ENCODE measurements around the gene RNF103. TPM values are rescaled to one million over a fixed set of nuclear protein-coding genes. Genes with fewer than 3 reads are reported as not detected.

Gene RNF103
- total RNA-seq, 2 donors from 2014 or later = 33.7 to 46.8 TPM

DNA sequence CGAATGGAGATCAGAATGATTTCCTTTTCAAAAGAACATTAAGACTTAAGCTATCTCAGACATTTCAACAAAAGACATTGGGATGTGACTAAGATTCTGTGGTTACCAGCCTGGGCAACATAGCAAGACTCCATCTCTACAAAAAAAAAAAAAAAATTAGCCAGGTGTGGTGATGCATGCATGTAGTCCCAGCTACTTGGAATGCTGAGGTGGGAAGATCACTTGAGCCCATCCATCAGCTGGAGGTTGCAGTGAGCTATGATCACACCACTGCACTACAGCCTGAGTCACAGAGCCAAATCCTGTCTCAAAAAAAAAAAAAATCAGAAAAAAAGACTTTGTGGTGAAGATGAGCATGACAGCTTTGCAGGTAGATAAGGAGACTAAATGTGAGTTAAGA lies 12.8 kb downstream of the RNF103 start:
- no peak overlapping the region for H3K4me3 ChIP-seq
- H3K27ac ChIP-seq = no peak overlapping the region
- peaks cover 30% of the 10 kb centered on the region for H3K36me3 ChIP-seq
- TF ChIP-seq, protein P1, sequence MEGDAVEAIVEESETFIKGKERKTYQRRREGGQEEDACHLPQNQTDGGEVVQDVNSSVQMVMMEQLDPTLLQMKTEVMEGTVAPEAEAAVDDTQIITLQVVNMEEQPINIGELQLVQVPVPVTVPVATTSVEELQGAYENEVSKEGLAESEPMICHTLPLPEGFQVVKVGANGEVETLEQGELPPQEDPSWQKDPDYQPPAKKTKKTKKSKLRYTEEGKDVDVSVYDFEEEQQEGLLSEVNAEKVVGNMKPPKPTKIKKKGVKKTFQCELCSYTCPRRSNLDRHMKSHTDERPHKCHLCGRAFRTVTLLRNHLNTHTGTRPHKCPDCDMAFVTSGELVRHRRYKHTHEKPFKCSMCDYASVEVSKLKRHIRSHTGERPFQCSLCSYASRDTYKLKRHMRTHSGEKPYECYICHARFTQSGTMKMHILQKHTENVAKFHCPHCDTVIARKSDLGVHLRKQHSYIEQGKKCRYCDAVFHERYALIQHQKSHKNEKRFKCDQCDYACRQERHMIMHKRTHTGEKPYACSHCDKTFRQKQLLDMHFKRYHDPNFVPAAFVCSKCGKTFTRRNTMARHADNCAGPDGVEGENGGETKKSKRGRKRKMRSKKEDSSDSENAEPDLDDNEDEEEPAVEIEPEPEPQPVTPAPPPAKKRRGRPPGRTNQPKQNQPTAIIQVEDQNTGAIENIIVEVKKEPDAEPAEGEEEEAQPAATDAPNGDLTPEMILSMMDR (IDR thresholded peaks at IDR 0.05) = no peak
- H3K27me3 ChIP-seq (replicated peaks; ENCODE audit: insufficient read depth) = no peaks in the 10 kb centered on the region
- no peak for ATAC-seq (ENCODE audit: insufficient number of reproducible peaks, low FRiP score, low read depth)
- DNase-seq (ENCODE audit: low spot score) = no peak
- H3K9me3 ChIP-seq = no peaks in the 10 kb centered on the region
- peaks cover 0 to 7% of the 10 kb centered on the region in 2 donors for H3K4me1 ChIP-seq (ENCODE audit: control insufficient read depth in 1 of 2, low read depth in 2 of 2)

DNA sequence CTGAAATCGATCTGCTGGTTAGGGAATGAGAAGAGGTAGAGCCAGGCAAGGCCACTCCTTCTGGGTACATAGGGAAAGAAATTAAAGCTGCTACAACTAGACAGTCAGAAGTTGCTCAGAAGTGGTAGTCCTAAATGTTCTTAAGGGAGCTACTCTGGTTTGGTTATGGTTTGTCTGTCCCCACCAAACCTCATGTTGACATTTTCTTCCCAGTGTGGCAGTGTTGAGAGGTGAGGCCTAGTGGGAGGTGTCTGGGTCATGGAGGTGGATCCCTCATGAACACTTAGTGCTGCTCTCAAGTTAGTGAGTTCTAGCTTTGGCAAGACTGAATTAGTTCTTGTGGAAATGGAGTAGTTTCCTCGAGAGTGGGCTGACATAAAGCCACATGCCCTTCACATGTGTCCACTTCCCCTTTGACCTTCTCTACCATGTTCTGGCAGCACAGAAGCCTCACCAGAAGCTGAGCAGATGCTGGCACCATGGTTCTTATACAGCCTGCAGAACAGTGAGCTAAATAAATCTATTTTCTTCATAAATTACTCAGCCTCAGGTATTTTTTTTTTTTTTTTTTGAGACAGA lies 14.7 kb downstream of the RNF103 start:
- Histone ChIP-seq H3K4me1 (ENCODE audit: control insufficient read depth in 1 of 2, low read depth in 2 of 2) (peaks cover 0 to 7% of the 10 kb centered on the region in 2 donors), H3K36me3 (peaks cover 35% of the 10 kb centered on the region), H3K4me3 (no peak overlapping the region), H3K27me3 (replicated peaks; ENCODE audit: insufficient read depth) (no peaks in the 10 kb centered on the region), H3K27ac (no peak overlapping the region), H3K9me3 (no peaks in the 10 kb centered on the region)
- TF ChIP-seq, protein P1 (IDR thresholded peaks at IDR 0.05) = no peak
- DNase-seq (ENCODE audit: low spot score) = no peak
- no peak for ATAC-seq (ENCODE audit: insufficient number of reproducible peaks, low FRiP score, low read depth)

DNA sequence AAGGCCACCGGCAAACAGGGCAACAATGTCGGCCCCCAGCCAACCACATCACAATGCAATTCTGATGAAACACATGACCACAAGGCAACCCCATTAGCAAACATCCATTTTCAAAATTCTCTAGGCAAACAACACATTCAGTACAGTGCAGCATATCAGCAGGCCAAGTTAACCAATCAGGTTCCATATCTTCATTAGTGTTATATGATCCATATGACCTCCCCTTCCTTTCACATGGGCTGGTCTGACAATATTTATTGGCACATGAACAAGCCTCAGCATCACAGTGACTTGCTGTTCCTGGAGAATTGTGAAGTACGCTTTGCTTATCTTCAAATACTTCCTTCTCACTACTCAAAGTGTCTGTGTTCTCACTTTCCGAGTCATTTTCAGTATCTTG lies 19.8 kb downstream of the RNF103 start:
- Histone ChIP-seq H3K4me3 (no peak overlapping the region), H3K4me1 (ENCODE audit: control insufficient read depth in 1 of 2, low read depth in 2 of 2) (no peaks in the 10 kb centered on the region), H3K9me3 (no peaks in the 10 kb centered on the region), H3K27ac (no peak overlapping the region), H3K36me3 (peaks cover 28% of the 10 kb centered on the region), H3K27me3 (replicated peaks; ENCODE audit: insufficient read depth) (no peaks in the 10 kb centered on the region)
- ATAC-seq (ENCODE audit: insufficient number of reproducible peaks, low FRiP score, low read depth) (no peak), DNase-seq (ENCODE audit: low spot score) (no peak)
- TF ChIP-seq, protein P1 (IDR thresholded peaks at IDR 0.05) = no peak

DNA sequence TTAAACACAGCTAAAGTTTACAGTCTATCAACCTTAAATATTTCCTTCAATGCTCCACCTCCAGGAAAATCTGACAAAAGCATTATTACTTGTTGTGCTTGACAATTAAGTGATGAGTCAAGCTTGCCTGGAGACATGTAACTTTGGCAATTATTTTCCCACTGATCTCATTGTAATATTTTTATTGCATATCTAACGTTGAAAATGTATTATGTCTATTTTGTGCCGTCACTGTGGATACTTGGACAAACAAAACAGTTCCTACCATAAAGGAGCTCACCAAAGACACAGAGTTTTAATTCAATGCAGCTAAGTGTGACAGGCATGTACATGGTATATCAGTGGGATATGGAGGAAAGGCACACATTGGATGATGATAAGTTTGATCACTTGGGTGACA lies 24.7 kb downstream of the RNF103 start:
- no peaks in the 10 kb centered on the region for H3K9me3 ChIP-seq
- DNase-seq (ENCODE audit: low spot score) (no peak), ATAC-seq (ENCODE audit: insufficient number of reproducible peaks, low FRiP score, low read depth) (no peak)
- H3K27ac ChIP-seq = no peak overlapping the region
- no peaks in the 10 kb centered on the region for H3K27me3 ChIP-seq (replicated peaks; ENCODE audit: insufficient read depth)
- H3K4me3 ChIP-seq = no peak overlapping the region
- H3K36me3 ChIP-seq = peaks cover 7% of the 10 kb centered on the region
- TF ChIP-seq, protein P1 (IDR thresholded peaks at IDR 0.05) = no peak
- H3K4me1 ChIP-seq (ENCODE audit: control insufficient read depth in 1 of 2, low read depth in 2 of 2) = peaks cover 0 to 10% of the 10 kb centered on the region in 2 donors

DNA sequence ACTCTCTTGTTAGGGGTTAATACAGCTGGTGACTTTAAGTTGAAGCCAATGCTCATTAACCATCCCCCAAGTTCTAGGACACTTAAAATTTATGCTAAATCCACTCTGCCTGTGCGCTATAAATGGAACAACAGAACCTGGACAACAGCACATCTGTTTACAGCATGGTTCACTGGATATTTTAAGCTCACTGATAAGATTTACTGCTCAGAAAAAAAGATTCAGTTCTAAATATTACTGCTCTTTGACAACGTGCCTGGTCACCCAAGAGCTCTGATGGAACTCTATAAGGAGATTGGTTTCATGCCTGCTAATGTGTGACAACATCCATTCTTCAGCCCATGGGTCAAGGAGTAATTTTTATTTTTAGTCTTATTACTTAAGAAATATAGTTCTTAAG lies 27.5 kb downstream of the RNF103 start:
- no peaks in the 10 kb centered on the region for H3K27me3 ChIP-seq (replicated peaks; ENCODE audit: insufficient read depth)
- ATAC-seq (ENCODE audit: insufficient number of reproducible peaks, low FRiP score, low read depth) (no peak), DNase-seq (ENCODE audit: low spot score) (no peak)
- H3K27ac ChIP-seq = no peak overlapping the region
- TF ChIP-seq, protein P1 (IDR thresholded peaks at IDR 0.05) = no peak
- H3K4me3 ChIP-seq = no peak overlapping the region
- H3K4me1 ChIP-seq (ENCODE audit: control insufficient read depth in 1 of 2, low read depth in 2 of 2) = peaks cover 9 to 29% of the 10 kb centered on the region in 2 donors
- H3K36me3 ChIP-seq = no peaks in the 10 kb centered on the region
- no peaks in the 10 kb centered on the region for H3K9me3 ChIP-seq

All from thoracic aorta (tissue), 2 donors.